Measurements from ENCODE around the gene DCDC2B. TPM values are rescaled to one million over a fixed set of nuclear protein-coding genes. Genes with fewer than 3 reads are reported as not detected.

DCDC2B gene
- total and polyA plus RNA-seq, 2 of the 13 experiments (the other 11 are each of a cell fraction or from before 2014, with no cell fraction given): not detected

- no TSS peak for BruUV-seq (replicated peaks)
- no peaks in the 10 kb centered on the region for H3K27me3 ChIP-seq (ENCODE audit: control insufficient read depth in 1 of 2, insufficient read depth in 2 of 2, low read length in 2 of 2)
- intact Hi-C loops (cut with micrococcal nuclease; ENCODE audit: unreplicated experiment): no loop called here
- ATAC-seq: no peak
- no peak overlapping the region for H2AFZ ChIP-seq (ENCODE audit: low read length)
- peaks cover 10% of the 10 kb centered on the region for H3K4me1 ChIP-seq (ENCODE audit: insufficient read depth, low read length)
- no peak overlapping the region for H3K4me2 ChIP-seq (ENCODE audit: low read depth, low read length)
- DNase-seq (ENCODE audit: low spot score): no peak
- ChIA-PET POLR2A (interaction anchor here (0.6 kb wide), 1 partner anchor 119 kb away, joined by 3 read pairs; the partner anchor contains the start of gene HDAC1), CTCF (ENCODE audit: low intra/inter-chr PET ratio, low total read pairs) (no interaction called here)
- H3K4me3 ChIP-seq (replicated peaks in 1 of 3; ENCODE audit: insufficient read depth in 1 of 3, low read depth in 2 of 3, low read length in 3 of 3): no peak overlapping the region
- H3K27ac ChIP-seq (ENCODE audit: extremely low read length, insufficient read depth, low read length): no peak overlapping the region
- H3K9ac ChIP-seq (ENCODE audit: insufficient read depth, low read depth, low read length): no peak overlapping the region
- H4K20me1 ChIP-seq (ENCODE audit: insufficient read depth, low read length): no peaks in the 10 kb centered on the region
- H3K36me3 ChIP-seq (replicated peaks in 1 of 2; ENCODE audit: control insufficient read depth in 1 of 2, insufficient read depth in 2 of 2, low read length in 2 of 2): peaks cover 20 to 49% of the 10 kb centered on the region in 2 experiments
- TF ChIP-seq GRHL1 (CRISPR knock-in tag; conservative IDR thresholded peaks at IDR 0.05) (no peak), ZNF749 (CRISPR knock-in tag; IDR thresholded peaks at IDR 0.05; ENCODE audit: borderline replicate concordance) (no peak)
- WGBS (ENCODE audit: low lambda C conversion rate): 97% methylated on average over 1 of the region's 1 CpG
- in situ Hi-C loops (cut with HindIII; ENCODE audit: extremely low pct_ligation_motif_present, low pct_unique_long_range_greater_than_20kb): no loop called here
- no peak for FAIRE-seq
- no peaks in the 10 kb centered on the region for H3K79me2 ChIP-seq (ENCODE audit: insufficient read depth, low read length)
- no peaks in the 10 kb centered on the region for H3K9me3 ChIP-seq (ENCODE audit: low read length)
These were observed 36.2 kb upstream of the DCDC2B start for GRCh38 chr1:32172621-32173245.

GRCh38 chr1:32178380-32179192 lies 30.3 kb upstream of the DCDC2B start:
- Histone ChIP-seq H3K27me3 (ENCODE audit: control insufficient read depth in 1 of 2, insufficient read depth in 2 of 2, low read length in 2 of 2) (no peaks in the 10 kb centered on the region), H3K79me2 (ENCODE audit: insufficient read depth, low read length) (peaks cover 26% of the 10 kb centered on the region), H3K9ac (ENCODE audit: insufficient read depth, low read depth, low read length) (peak overlapping the region; percentile 84), H3K4me1 (ENCODE audit: insufficient read depth, low read length) (peaks cover 54% of the 10 kb centered on the region), H3K27ac (ENCODE audit: extremely low read length, insufficient read depth, low read length) (peak overlapping the region; percentile 87), H4K20me1 (ENCODE audit: insufficient read depth, low read length) (no peaks in the 10 kb centered on the region), H3K9me3 (ENCODE audit: low read length) (no peaks in the 10 kb centered on the region), H2AFZ (ENCODE audit: low read length) (peak overlapping the region; percentile 85), H3K4me2 (ENCODE audit: low read depth, low read length) (peak overlapping the region; percentile 80), H3K36me3 (replicated peaks in 1 of 2; ENCODE audit: control insufficient read depth in 1 of 2, insufficient read depth in 2 of 2, low read length in 2 of 2) (peaks cover 4 to 16% of the 10 kb centered on the region in 2 experiments; a peak in 4 of 5 replicates), H3K4me3 (replicated peaks in 1 of 3; ENCODE audit: insufficient read depth in 1 of 3, low read depth in 2 of 3, low read length in 3 of 3) (peak overlapping the region; percentile 47 to 76 (median 58))
- WGBS (ENCODE audit: low lambda C conversion rate): 0% methylated on average over 7 of the region's 7 CpGs
- CTCF ChIA-PET (ENCODE audit: low intra/inter-chr PET ratio, low total read pairs): no interaction called here
- peak; percentile 79 for FAIRE-seq
- peak; percentile 80 for DNase-seq (ENCODE audit: low spot score)
- POLR2A ChIA-PET: interaction anchor here (0.5 to 2.7 kb wide), 17 partner anchors 14 to 174 kb away, joined by 3 to 38 read pairs (median 5); partner anchors contain the start of genes CCDC28B, EIF3I, HDAC1 and IQCC
- BruUV-seq (replicated peaks): no TSS peak
- in situ Hi-C loops (cut with HindIII; ENCODE audit: extremely low pct_ligation_motif_present, low pct_unique_long_range_greater_than_20kb): no loop called here
- intact Hi-C loops (cut with micrococcal nuclease; ENCODE audit: unreplicated experiment): loop anchor here (1.0 kb wide), 1 partner anchor 105 kb away; no protein-coding TSS in a partner anchor
- ATAC-seq: peak; percentile 60
- no peak for TF ChIP-seq ZNF256 (CRISPR knock-in tag; conservative IDR thresholded peaks at IDR 0.05)
- TF ChIP-seq HNRNPL (IDR thresholded peaks at IDR 0.05; ENCODE audit: low read depth, low read length): no peak
- peak; percentile 6; the same call in 1 of the 3 replicates for TF ChIP-seq MXI1 (IDR thresholded peaks at IDR 0.05; ENCODE audit: borderline replicate concordance, low read depth, low read length)
- no peak for TF ChIP-seq JUND (CRISPR knock-in tag; IDR thresholded peaks at IDR 0.05)
- no peak for TF ChIP-seq MLXIP (CRISPR knock-in tag; IDR thresholded peaks at IDR 0.05; ENCODE audit: borderline replicate concordance)
- no peak for TF ChIP-seq TERF1 (CRISPR knock-in tag; IDR thresholded peaks at IDR 0.05)
- TF ChIP-seq MYNN (CRISPR knock-in tag; IDR thresholded peaks at IDR 0.05; ENCODE audit: low read depth): no peak
